SK-N-SH (cell line): Measurements from ENCODE around the gene TSEN2. TPM values are rescaled to one million over a fixed set of nuclear protein-coding genes. Genes with fewer than 3 reads are reported as not detected.
A peak's percentile ranks its signal among the peaks of the same experiment; 100 is the strongest.

Experiments
- CTCF ChIA-PET: fragments of 300-600, 350-600 bp; formaldehyde crosslinking; extraction: SDS; loops from one replicate; lab custom pipeline; 2021; lab: Yijun Ruan, JAX
- POLR2A ChIA-PET: fragments of 350-600 bp; sonication (Branson Sonifier 250); formaldehyde crosslinking; extraction: SDS; loops from one replicate; lab custom pipeline; 2020; ENCODE audit warnings: antibody characterized with exemption, inconsistent platforms; lab: Yijun Ruan, JAX
- DNase-seq: peaks from one replicate; pipeline ENCODE4 v3.0.0; 2012
- H2AFZ ChIP-seq: fragments of 200-600 bp; sonication (generic); 2 replicates; pipeline ENCODE4 v1.8.1; 2016; ENCODE audit warnings: antibody characterized with exemption, mild to moderate bottlenecking, low read depth
- H3F3A ChIP-seq: fragments of 200-600 bp; sonication (generic); replicated peaks from 2 replicates; pipeline ENCODE3; 2016; ENCODE audit warnings: antibody characterized with exemption, mild to moderate bottlenecking; ENCODE audit not compliant: insufficient read depth
- H3K27ac ChIP-seq, 2 experiments: fragments of 200-500 bp in 1 of 2; fragments of 200-600 bp in 1 of 2; sonication (Bioruptor generic) in 1 of 2; sonication (generic), shearing (Covaris generic) in 1 of 2; 2 replicates each; pipeline versions ENCODE4 v1.5.1 to v1.6.1; 2014 to 2016; ENCODE audit warnings: low read depth in 2 of 2, inconsistent platforms in 1 of 2, low read length in 1 of 2, mild to moderate bottlenecking in 1 of 2, mixed read lengths in 1 of 2
- H3K27me3 ChIP-seq: fragments of 200-600 bp; sonication (generic), shearing (Covaris generic); 2 replicates; pipeline ENCODE4 v1.6.1; 2016; ENCODE audit warnings: mixed run types; ENCODE audit not compliant: insufficient read depth
- H3K36me3 ChIP-seq, 2 experiments: fragments of 200-500 bp in 1 of 2; fragments of 200-600 bp in 1 of 2; sonication (Bioruptor generic) in 1 of 2; sonication (generic) in 1 of 2; replicated peaks in 1 of 2; 2 replicates each; pipeline versions ENCODE3 to v1.5.1; 2014 to 2016; ENCODE audit warnings: low read length in 1 of 2, mild to moderate bottlenecking in 1 of 2; ENCODE audit not compliant: insufficient read depth in 2 of 2, control insufficient read depth in 1 of 2
- H3K4me1 ChIP-seq, 2 experiments: fragments of 200-500 bp in 1 of 2; fragments of 200-600 bp in 1 of 2; sonication (Bioruptor generic) in 1 of 2; sonication (generic), shearing (Covaris generic) in 1 of 2; 2 replicates each; pipeline versions ENCODE4 v1.5.1 to v1.6.1; 2014 to 2016; ENCODE audit warnings: low read depth in 1 of 2, low read length in 1 of 2, mixed run types in 1 of 2; ENCODE audit not compliant: insufficient read depth in 2 of 2, control insufficient read depth in 1 of 2
- H3K4me2 ChIP-seq: fragments of 200-600 bp; sonication (generic), shearing (Covaris generic); 2 replicates; pipeline ENCODE4 v1.6.1; 2017; ENCODE audit warnings: mixed run types
- H3K4me3 ChIP-seq, 2 experiments: fragments of 200-500 bp in 1 of 2; fragments of 200-600 bp in 1 of 2; sonication (Bioruptor generic) in 1 of 2; sonication (generic), shearing (Covaris generic) in 1 of 2; 2 replicates each; pipeline versions ENCODE4 v1.5.1 to v1.8.1; 2014 to 2016; ENCODE audit warnings: low read depth in 2 of 2, inconsistent platforms in 1 of 2, low read length in 1 of 2, mild to moderate bottlenecking in 1 of 2, mixed read lengths in 1 of 2, moderate library complexity in 1 of 2
- H3K79me2 ChIP-seq: fragments of 200-600 bp; sonication (generic); 2 replicates; pipeline ENCODE4 v1.8.1; 2017; ENCODE audit warnings: mild to moderate bottlenecking; ENCODE audit not compliant: insufficient read depth
- H3K9ac ChIP-seq: fragments of 200-600 bp; sonication (generic); 2 replicates; pipeline ENCODE4 v1.6.1; 2017; ENCODE audit warnings: mixed run types
- H3K9me2 ChIP-seq: fragments of 200-600 bp; sonication (generic); 2 replicates; pipeline ENCODE4 v1.6.1; 2017; ENCODE audit warnings: mixed run types
- H3K9me3 ChIP-seq: fragments of 200-600 bp; sonication (generic); 2 replicates; pipeline ENCODE4 v1.6.1; 2017; ENCODE audit warnings: mixed run types, mild to moderate bottlenecking, moderate library complexity
- H4K20me1 ChIP-seq: fragments of 200-600 bp; sonication (generic); 2 replicates; pipeline ENCODE4 v1.6.1; 2017; ENCODE audit warnings: mild to moderate bottlenecking, mixed run types; ENCODE audit not compliant: insufficient read depth
- EZH2phosphoT487 ChIP-seq: fragments of 200-600 bp; sonication (generic); IDR thresholded peaks from 2 replicates; pipeline ENCODE4 v1.6.1; 2017; ENCODE audit warnings: low read depth, mixed run types, mild to moderate bottlenecking, antibody characterized with exemption, moderate library complexity, borderline replicate concordance
- GABPA ChIP-seq: IDR thresholded peaks from 2 replicates; pipeline ENCODE4 v1.4.0; 2012; ENCODE audit warnings: low read depth, mild to moderate bottlenecking
- JUND ChIP-seq: IDR thresholded peaks from 2 replicates; pipeline ENCODE4 v1.4.0; 2012
- MXI1 ChIP-seq: IDR thresholded peaks from 2 replicates; pipeline ENCODE4 v1.6.1; 2012; ENCODE audit warnings: mild to moderate bottlenecking, low read depth, low read length, improper control_type of control experiment
- PBX3 ChIP-seq: IDR thresholded peaks from 2 replicates; pipeline ENCODE4; 2012
- RAD21 ChIP-seq: IDR thresholded peaks from 2 replicates; pipeline ENCODE4 v1.6.1; 2012; ENCODE audit warnings: mild to moderate bottlenecking, low read length
- RCOR1 ChIP-seq: fragments of 150-350 bp; IDR thresholded peaks from 2 replicates; pipeline ENCODE4 v1.6.1; 2017; ENCODE audit warnings: antibody characterized with exemption, low read length
- REST ChIP-seq: IDR thresholded peaks from 2 replicates; pipeline ENCODE4 v1.6.1; 2012; ENCODE audit warnings: mild to moderate bottlenecking, low read depth, low read length, moderate library complexity
- RXRA ChIP-seq: IDR thresholded peaks from 2 replicates; pipeline ENCODE4 v1.4.0; 2012; ENCODE audit warnings: low read depth, mild to moderate bottlenecking, borderline replicate concordance
- SMC3 ChIP-seq: IDR thresholded peaks from 2 replicates; pipeline ENCODE4 v1.6.1; 2012; ENCODE audit warnings: low read depth, low read length, improper control_type of control experiment
- TCF12 ChIP-seq: IDR thresholded peaks from 2 replicates; pipeline ENCODE4 v1.4.0; 2012
- USF1 ChIP-seq: IDR thresholded peaks from 2 replicates; pipeline ENCODE4 v1.4.0; 2012; ENCODE audit warnings: low read depth, borderline replicate concordance
- ZBTB33 ChIP-seq: IDR thresholded peaks from 2 replicates; pipeline ENCODE4 v1.4.0; 2012; ENCODE audit warnings: low read depth, borderline replicate concordance
- WGBS: methylation state at CpG from one replicate; pipeline ENCODE4 v1.1.6; 2017; ENCODE audit warnings: low lambda C conversion rate; 5-methylcytosine and 5-hydroxymethylcytosine counted together
- polyA plus RNA-seq, 3 experiments: library from polyadenylated mRNA; depleted of rRNA; stranded (reverse); fragments of >200 nt; gene quantifications; 2 replicates each; pipeline ENCODE4 v1.2.3, GENCODE V29; 2012
- TF ChIP-seq, protein P1 (sequence below): IDR thresholded peaks from 2 replicates; pipeline ENCODE4 v1.4.0; 2012; ENCODE audit warnings: low read depth
- TF ChIP-seq, protein P2 (sequence below): fragments of 200-600 bp; sonication (generic); IDR thresholded peaks from 2 replicates; pipeline ENCODE4 v1.6.1; 2017; ENCODE audit warnings: antibody characterized with exemption, mild to moderate bottlenecking, moderate library complexity

TSEN2 gene
- polyA plus RNA-seq, 1 of the 3 experiments (the other 2 are of a cell fraction): 13.0 TPM

DNA sequence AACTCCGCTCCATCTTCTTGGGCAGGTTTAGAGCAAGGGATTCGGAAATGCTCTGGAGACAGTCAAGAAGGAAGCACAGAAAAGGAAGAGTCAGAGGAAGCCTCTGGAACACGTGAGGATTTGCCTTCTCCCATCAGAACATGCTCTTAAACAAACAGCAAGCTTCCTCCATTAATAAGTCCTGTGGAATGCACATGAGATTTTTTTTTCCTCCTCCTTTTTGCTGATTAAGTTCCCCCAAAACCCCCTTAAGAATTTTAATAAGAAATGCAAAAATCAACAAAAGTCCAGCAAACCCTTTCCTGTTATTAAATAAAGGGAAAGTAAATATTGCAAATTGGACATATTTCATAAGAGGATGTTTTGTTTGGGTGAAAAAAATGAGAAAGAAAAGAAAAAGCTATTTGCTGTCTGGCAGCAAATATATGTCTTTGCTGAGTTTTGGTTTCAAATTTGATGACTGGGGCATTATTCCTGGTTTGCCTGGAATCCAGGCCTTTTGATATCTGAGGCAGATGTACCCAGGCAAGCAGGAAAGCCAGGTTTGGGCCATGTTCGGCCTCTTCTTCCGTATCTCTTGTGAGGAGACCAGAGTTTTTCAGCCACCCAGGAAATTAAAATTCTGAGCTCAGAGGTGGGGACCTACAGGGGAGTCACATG, 7.9 kb upstream of the TSEN2 start:
- no peaks in the 10 kb centered on the region for H4K20me1 ChIP-seq
- no peak for DNase-seq
- no peaks in the 10 kb centered on the region for H3K79me2 ChIP-seq
- H3K4me2 ChIP-seq: peak overlapping the region; percentile 32; the same call in 1 of the 2 replicates
- ChIA-PET CTCF (interaction anchor here (0.8 to 5.4 kb wide), 4 partner anchors 17 to 341 kb away, joined by 3 to 97 read pairs (median 4); no protein-coding TSS in a partner anchor), POLR2A (no interaction called here)
- H2AFZ ChIP-seq: peak overlapping the region; percentile 80
- no peak overlapping the region for H3K9ac ChIP-seq
- TF ChIP-seq, protein P1, sequence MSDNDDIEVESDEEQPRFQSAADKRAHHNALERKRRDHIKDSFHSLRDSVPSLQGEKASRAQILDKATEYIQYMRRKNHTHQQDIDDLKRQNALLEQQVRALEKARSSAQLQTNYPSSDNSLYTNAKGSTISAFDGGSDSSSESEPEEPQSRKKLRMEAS: 0 out of 2 replicates have a peak, but pooled peaks have one; percentile 39
- TF ChIP-seq TCF12: no peak
- 0 out of 2 replicates have a peak, but pooled peaks have one; percentile 6 for TF ChIP-seq JUND
- TF ChIP-seq USF1: peak; percentile 48; the same call in 1 of the 2 replicates
- TF ChIP-seq, protein P2, sequence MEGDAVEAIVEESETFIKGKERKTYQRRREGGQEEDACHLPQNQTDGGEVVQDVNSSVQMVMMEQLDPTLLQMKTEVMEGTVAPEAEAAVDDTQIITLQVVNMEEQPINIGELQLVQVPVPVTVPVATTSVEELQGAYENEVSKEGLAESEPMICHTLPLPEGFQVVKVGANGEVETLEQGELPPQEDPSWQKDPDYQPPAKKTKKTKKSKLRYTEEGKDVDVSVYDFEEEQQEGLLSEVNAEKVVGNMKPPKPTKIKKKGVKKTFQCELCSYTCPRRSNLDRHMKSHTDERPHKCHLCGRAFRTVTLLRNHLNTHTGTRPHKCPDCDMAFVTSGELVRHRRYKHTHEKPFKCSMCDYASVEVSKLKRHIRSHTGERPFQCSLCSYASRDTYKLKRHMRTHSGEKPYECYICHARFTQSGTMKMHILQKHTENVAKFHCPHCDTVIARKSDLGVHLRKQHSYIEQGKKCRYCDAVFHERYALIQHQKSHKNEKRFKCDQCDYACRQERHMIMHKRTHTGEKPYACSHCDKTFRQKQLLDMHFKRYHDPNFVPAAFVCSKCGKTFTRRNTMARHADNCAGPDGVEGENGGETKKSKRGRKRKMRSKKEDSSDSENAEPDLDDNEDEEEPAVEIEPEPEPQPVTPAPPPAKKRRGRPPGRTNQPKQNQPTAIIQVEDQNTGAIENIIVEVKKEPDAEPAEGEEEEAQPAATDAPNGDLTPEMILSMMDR: no peak
- no peaks in the 10 kb centered on the region for H3K9me3 ChIP-seq
- peaks cover 13% of the 10 kb centered on the region for H3F3A ChIP-seq
- no peaks in the 10 kb centered on the region for H3K36me3 ChIP-seq
- no peaks in the 10 kb centered on the region for H3K27me3 ChIP-seq
- no peaks in the 10 kb centered on the region for H3K9me2 ChIP-seq
- peak overlapping the region in 1 of 2 experiments; percentile 77; a peak in 2 of 4 replicates for H3K27ac ChIP-seq
- H3K4me1 ChIP-seq: peaks cover 2 to 12% of the 10 kb centered on the region in 2 experiments; a peak in 3 of 4 replicates
- WGBS: 72% methylated on average over 5 of the region's 5 CpGs
- no peak overlapping the region for H3K4me3 ChIP-seq

GRCh38 chr3:12477256-12477655, 7.0 kb upstream of the TSEN2 start:
- Histone ChIP-seq H3K9me2 (no peaks in the 10 kb centered on the region), H3K9me3 (no peaks in the 10 kb centered on the region), H4K20me1 (no peaks in the 10 kb centered on the region), H3K27ac (peak overlapping the region in 1 of 2 experiments; percentile 77; a peak in 1 of 4 replicates), H2AFZ (peak overlapping the region; percentile 80; the same call in 1 of the 2 replicates), H3K36me3 (no peaks in the 10 kb centered on the region), H3F3A (peaks cover 13% of the 10 kb centered on the region), H3K4me2 (no peak overlapping the region), H3K79me2 (no peaks in the 10 kb centered on the region), H3K4me3 (no peak overlapping the region), H3K27me3 (no peaks in the 10 kb centered on the region), H3K9ac (no peak overlapping the region), H3K4me1 (peaks cover 2 to 10% of the 10 kb centered on the region in 2 experiments; a peak in 3 of 4 replicates)
- ChIA-PET CTCF (interaction anchor here (1.4 to 5.4 kb wide), 3 partner anchors 30 to 342 kb away, joined by 3 to 97 read pairs (median 4); no protein-coding TSS in a partner anchor), POLR2A (no interaction called here)
- WGBS: 91% methylated on average over 5 of the region's 5 CpGs
- DNase-seq: no peak
- TF ChIP-seq REST (no peak), SMC3 (no peak), RXRA (no peak), GABPA (no peak), EZH2phosphoT487 (no peak), MXI1 (no peak), RCOR1 (no peak), PBX3 (no peak), RAD21 (no peak), ZBTB33 (no peak), TCF12 (no peak)
- TF ChIP-seq, protein P1: no peak
